PC-9 (cell line): ENCODE results near the gene PRICKLE4.

Experiments
- EZH2 ChIP-seq: fragments of 200-600 bp; sonication (generic); IDR thresholded peaks from 2 replicates; pipeline ENCODE4 v1.8.0; 2017; ENCODE audit warnings: antibody characterized with exemption, low read depth
- TF ChIP-seq, protein P1 (sequence below): fragments of 200-600 bp; sonication (generic); conservative IDR thresholded peaks from 2 replicates; pipeline ENCODE4 v1.6.1; 2017; ENCODE audit warnings: mixed run types, antibody characterized with exemption, mild to moderate bottlenecking, moderate library complexity

DNA sequence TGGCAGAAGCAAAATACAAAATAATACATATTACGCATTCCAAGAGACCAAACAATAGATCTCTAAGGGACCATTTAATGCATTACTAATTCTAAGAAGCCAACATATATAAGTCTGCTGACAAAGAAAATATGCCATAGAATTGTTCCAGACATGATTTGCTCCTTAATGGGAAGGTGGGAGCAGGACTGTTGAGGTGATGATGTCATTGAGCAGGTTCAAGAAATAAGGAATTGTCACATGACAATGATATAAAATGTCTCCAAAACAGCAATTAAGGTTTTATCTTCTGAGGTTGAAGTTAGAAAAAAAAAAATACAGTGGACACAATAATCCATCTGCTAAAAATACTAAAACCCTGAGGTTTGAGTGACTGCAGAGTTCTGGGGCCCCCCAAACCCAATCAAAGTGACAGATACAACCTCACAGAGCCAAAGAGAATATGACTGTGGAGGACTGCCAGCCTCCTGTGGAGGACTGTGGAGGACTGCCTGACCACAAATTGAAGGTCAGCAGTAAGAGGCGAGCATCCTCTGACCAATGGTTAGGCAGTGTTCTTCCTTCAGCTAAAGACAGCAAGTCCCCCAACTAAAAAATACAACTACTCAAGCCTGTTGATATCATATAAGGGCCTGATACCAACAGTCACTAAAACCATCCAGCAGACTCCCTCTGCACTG lies 45.9 kb downstream of the PRICKLE4 start:
- TF ChIP-seq EZH2, result no peak
- TF ChIP-seq, protein P1, sequence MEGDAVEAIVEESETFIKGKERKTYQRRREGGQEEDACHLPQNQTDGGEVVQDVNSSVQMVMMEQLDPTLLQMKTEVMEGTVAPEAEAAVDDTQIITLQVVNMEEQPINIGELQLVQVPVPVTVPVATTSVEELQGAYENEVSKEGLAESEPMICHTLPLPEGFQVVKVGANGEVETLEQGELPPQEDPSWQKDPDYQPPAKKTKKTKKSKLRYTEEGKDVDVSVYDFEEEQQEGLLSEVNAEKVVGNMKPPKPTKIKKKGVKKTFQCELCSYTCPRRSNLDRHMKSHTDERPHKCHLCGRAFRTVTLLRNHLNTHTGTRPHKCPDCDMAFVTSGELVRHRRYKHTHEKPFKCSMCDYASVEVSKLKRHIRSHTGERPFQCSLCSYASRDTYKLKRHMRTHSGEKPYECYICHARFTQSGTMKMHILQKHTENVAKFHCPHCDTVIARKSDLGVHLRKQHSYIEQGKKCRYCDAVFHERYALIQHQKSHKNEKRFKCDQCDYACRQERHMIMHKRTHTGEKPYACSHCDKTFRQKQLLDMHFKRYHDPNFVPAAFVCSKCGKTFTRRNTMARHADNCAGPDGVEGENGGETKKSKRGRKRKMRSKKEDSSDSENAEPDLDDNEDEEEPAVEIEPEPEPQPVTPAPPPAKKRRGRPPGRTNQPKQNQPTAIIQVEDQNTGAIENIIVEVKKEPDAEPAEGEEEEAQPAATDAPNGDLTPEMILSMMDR, result no peak
